K562 (cell line): ENCODE measurements around the gene LPAR5. TPM values are rescaled to one million over a fixed set of nuclear protein-coding genes. Genes with fewer than 3 reads are reported as not detected.

ENCODE experiments used
- ATAC-seq: fragments of 200-7000 bp; cut with Tn5 transposase; 3 replicates; pipeline ENCODE4 v1.9.1; 2020; ENCODE audit warnings: moderate library complexity
- BruUV-seq: library from RNA; stranded (reverse); fragments of 400-500 nt; replicated peaks from 2 replicates; lab custom pipeline; 2021; lab: Mats Ljungman, UMichigan
- CTCF ChIA-PET: fragments of 300-600 bp; formaldehyde crosslinking; extraction: SDS; loops from one replicate; lab custom pipeline; 2021; ENCODE audit warnings: low intra/inter-chr PET ratio; lab: Yijun Ruan, JAX
- POLR2A ChIA-PET: fragments of 300-600, 350-650 bp; sonication (Branson Sonifier 250); formaldehyde crosslinking; extraction: SDS; loops from one replicate; lab custom pipeline; 2021; ENCODE audit warnings: antibody characterized with exemption, inconsistent platforms; lab: Yijun Ruan, JAX
- DNase-seq, 4 experiments: peaks; one replicate each; pipeline versions ENCODE4 v3.0.0 to v3.0.0-alpha.2; 2011 to 2018; ENCODE audit warnings: low spot score in 3 of 4, mixed read lengths in 3 of 4; ENCODE audit errors: extremely low read depth in 1 of 4
- FAIRE-seq: peaks from 2 replicates; lab custom pipeline; 2011; peaks lifted over from hg19 to GRCh38; lab: Jason Lieb, UNC
- H2AFZ ChIP-seq: 2 replicates; pipeline ENCODE4 v1.6.0; 2011; ENCODE audit warnings: low read depth, low read length, control low read depth, inconsistent platforms
- H3K27ac ChIP-seq: fragments of 200-600 bp; 3 replicates; pipeline ENCODE4 v1.8.0; 2011; ENCODE audit warnings: low read depth, mild to moderate bottlenecking, control low read depth, inconsistent platforms, low read length, moderate library complexity, mixed read lengths; ENCODE audit errors: extremely low read depth
- H3K27me3 ChIP-seq, 2 experiments: fragments of 300-600 bp in 1 of 2; 2 replicates in 1 of 2; 3 replicates in 1 of 2; pipeline versions ENCODE4 v1.6.0 to v1.8.0; 2011; ENCODE audit warnings: inconsistent platforms in 2 of 2, low read length in 2 of 2, mild to moderate bottlenecking in 1 of 2, mixed read lengths in 1 of 2, moderate library complexity in 1 of 2; ENCODE audit not compliant: control insufficient read depth in 2 of 2, insufficient read depth in 2 of 2
- H3K36me3 ChIP-seq: fragments of 300-600 bp; 3 replicates; pipeline ENCODE4 v1.8.0; 2011; ENCODE audit warnings: mild to moderate bottlenecking, low read length, inconsistent platforms; ENCODE audit not compliant: control insufficient read depth, insufficient read depth
- H3K4me1 ChIP-seq, 2 experiments: fragments of 200-600 bp in 1 of 2; replicated peaks in 1 of 2; 2 replicates in 1 of 2; 3 replicates in 1 of 2; pipeline versions ENCODE4 v1.5.1 to v1.8.0; 2011; ENCODE audit warnings: inconsistent platforms in 2 of 2, low read length in 2 of 2, mild to moderate bottlenecking in 1 of 2, mixed read lengths in 1 of 2, moderate library complexity in 1 of 2; ENCODE audit not compliant: control insufficient read depth in 2 of 2, insufficient read depth in 2 of 2
- H3K4me2 ChIP-seq: 2 replicates; pipeline ENCODE4 v1.6.1; 2011; ENCODE audit warnings: low read length, control low read depth, inconsistent platforms, mixed read lengths; ENCODE audit not compliant: insufficient read depth
- H3K4me3 ChIP-seq: fragments of 200-600 bp; sonication (generic), shearing (Covaris generic); 2 replicates; pipeline ENCODE4 v1.5.1; 2016; ENCODE audit warnings: control low read depth, inconsistent platforms
- H3K79me2 ChIP-seq: fragments of 200-600 bp; 3 replicates; pipeline ENCODE4 v1.8.0; 2011; ENCODE audit warnings: low read length, inconsistent platforms; ENCODE audit not compliant: control insufficient read depth, insufficient read depth
- H3K9ac ChIP-seq, 2 experiments: 2 replicates each; pipeline versions ENCODE4 v1.6.0 to v1.6.1; 2011; ENCODE audit warnings: low read depth in 2 of 2, low read length in 2 of 2, control low read depth in 1 of 2, inconsistent platforms in 1 of 2, mild to moderate bottlenecking in 1 of 2, mixed read lengths in 1 of 2; ENCODE audit not compliant: insufficient read depth in 1 of 2
- H3K9me1 ChIP-seq: one replicate; pipeline ENCODE4 v1.6.0; 2011; ENCODE audit warnings: inconsistent platforms, mild to moderate bottlenecking, low read length, moderate library complexity; ENCODE audit not compliant: control insufficient read depth, insufficient read depth
- H3K9me3 ChIP-seq: replicated peaks from 2 replicates; pipeline ENCODE4 v1.5.1; 2011; ENCODE audit warnings: low read depth, low read length, inconsistent platforms; ENCODE audit not compliant: control insufficient read depth, insufficient read depth
- H4K20me1 ChIP-seq: replicated peaks from 2 replicates; pipeline ENCODE4 v1.6.1; 2011; ENCODE audit warnings: low read length, inconsistent platforms, mixed read lengths; ENCODE audit not compliant: control insufficient read depth, insufficient read depth
- CREBBP ChIP-seq: IDR thresholded peaks from one replicate; pipeline ENCODE4 v1.6.1; 2012; ENCODE audit warnings: low read depth, mild to moderate bottlenecking, control low read depth, inconsistent platforms, low read length
- KDM1A ChIP-seq, 2 experiments: fragments of 450-650 bp; IDR thresholded peaks; 2 replicates each; pipeline ENCODE4 v1.6.1; 2016; ENCODE audit warnings: mild to moderate bottlenecking in 2 of 2
- NR4A1 ChIP-seq, 2 experiments: fragments of 250-450 bp in 1 of 2; fragments of 450-650 bp in 1 of 2; sonication (Bioruptor Pico) in 1 of 2; IDR thresholded peaks; 2 replicates each; pipeline versions ENCODE4 v1.4.0 to v1.6.1; 2016 to 2020; ENCODE audit warnings: mild to moderate bottlenecking in 2 of 2, missing compliant biosample characterization in 1 of 2, missing genetic modification characterization in 1 of 2, moderate library complexity in 1 of 2
- PHF8 ChIP-seq: fragments of 200-600 bp; sonication (generic); IDR thresholded peaks from 2 replicates; pipeline ENCODE4 v1.6.1; 2012; ENCODE audit warnings: mixed run types, mild to moderate bottlenecking, inconsistent platforms, low read length, moderate library complexity, borderline replicate concordance
- POLR2G ChIP-seq: fragments of 200-400 bp; formaldehyde crosslinking; IDR thresholded peaks from 2 replicates; pipeline ENCODE4 v1.6.1; 2017; ENCODE audit warnings: low read depth, mild to moderate bottlenecking, antibody characterized with exemption, low read length, moderate library complexity
- RBBP5 ChIP-seq: fragments of 200-600 bp; sonication (generic); IDR thresholded peaks from 2 replicates; pipeline ENCODE4 v1.6.1; 2012; ENCODE audit warnings: borderline replicate concordance, mild to moderate bottlenecking, low read length, control low read depth, inconsistent platforms; ENCODE audit not compliant: insufficient read depth, poor library complexity, severe bottlenecking
- STAT5B ChIP-seq: fragments of 250-450 bp; sonication (Bioruptor Pico); IDR thresholded peaks from 2 replicates; pipeline ENCODE4 v1.8.0; 2021; ENCODE audit warnings: mild to moderate bottlenecking, inconsistent platforms
- ZC3H11A ChIP-seq: IDR thresholded peaks from 2 replicates; pipeline ENCODE4 v1.6.1; 2012; ENCODE audit warnings: low read depth, low read length, improper control_type of control experiment
- ZNF175 ChIP-seq: fragments of 200-800 bp; sonication (Bioruptor generic); IDR thresholded peaks from 2 replicates; pipeline ENCODE4 v1.6.1; 2016; ENCODE audit warnings: low read depth, mild to moderate bottlenecking, missing genetic modification characterization, missing compliant biosample characterization
- ZNF444 ChIP-seq: fragments of 250-450 bp; sonication (Bioruptor Pico); IDR thresholded peaks from 2 replicates; pipeline ENCODE4 v1.4.0; 2020; ENCODE audit warnings: mild to moderate bottlenecking, moderate library complexity
- ZNF699 ChIP-seq: fragments of 250-450 bp; sonication (Bioruptor Pico); IDR thresholded peaks from 2 replicates; pipeline ENCODE4 v1.8.0; 2021; ENCODE audit warnings: mild to moderate bottlenecking, moderate library complexity; ENCODE audit not compliant: insufficient replicate concordance
- ZNF766 ChIP-seq: fragments of 200-800 bp; sonication (Bioruptor generic); conservative IDR thresholded peaks from 2 replicates; pipeline ENCODE4 v1.6.1; 2016; ENCODE audit warnings: missing genetic modification characterization, missing compliant biosample characterization
- ZNF780A ChIP-seq: fragments of 250-450 bp; sonication (Bioruptor Pico); IDR thresholded peaks from 2 replicates; pipeline ENCODE4 v1.5.0; 2021; ENCODE audit warnings: mild to moderate bottlenecking
- WGBS: fragments of 100-300 bp; shearing (Covaris generic); methylation state at CpG from one replicate; pipeline ENCODE4 v1.1.6; 2016; ENCODE audit warnings: low coverage, mixed read lengths; ENCODE audit not compliant: insufficient coverage; ENCODE audit errors: missing lambda C conversion rate; 5-methylcytosine and 5-hydroxymethylcytosine counted together
- in situ Hi-C: fragments of 300-500 bp; cut with MboI; formaldehyde crosslinking; loops from 4 replicates; pipeline ENCODE4 v1.15.0; 2018; ENCODE audit warnings: inconsistent platforms, mixed read lengths
- intact Hi-C: fragments of 100-400 bp; cut with micrococcal nuclease; formaldehyde crosslinking; loops from 2 replicates; pipeline ENCODE4 v1.14.2; 2022
- polyA plus RNA-seq, 8 experiments: library from polyadenylated mRNA; depleted of rRNA in 4 of 8; stranded (reverse) in 5 of 8; unstranded in 3 of 8; fragments of >200 nt; fragmentation: Nextera tagmentation in 2 of 8; fragmentation: Illumina TruSeq in 1 of 8; extraction: Ambion mirVana in 2 of 8; extraction: Trizol in 1 of 8; gene quantifications; 2 replicates each; pipeline versions ENCODE4 v1.2.1 to v1.2.3, GENCODE V29; 2011 to 2014; ENCODE audit warnings: inconsistent platforms in 1 of 8, missing spikeins in 1 of 8
- total RNA-seq, 7 experiments: library from RNA; depleted of rRNA in 6 of 7; stranded (reverse); fragments of >200 nt in 6 of 7; fragmentation: Illumina TruSeq in 2 of 7; extraction: Trizol in 2 of 7; gene quantifications; 2 replicates each; pipeline versions ENCODE4 v1.2.1 to v1.2.3, GENCODE V29; 2011 to 2021; ENCODE audit warnings: low replicate concordance in 1 of 7
- TF ChIP-seq, protein P1 (sequence below): fragments of 450-650 bp; formaldehyde crosslinking; IDR thresholded peaks from 2 replicates; pipeline ENCODE4 v1.4.0; 2022; ENCODE audit warnings: missing genetic modification characterization
- TF ChIP-seq, protein P2 (sequence below): fragments of 150-350 bp; conservative IDR thresholded peaks from 2 replicates; pipeline ENCODE4 v1.6.1; 2014; ENCODE audit warnings: low read length
- TF ChIP-seq, protein P3 (sequence below): sonication (generic); formaldehyde crosslinking; IDR thresholded peaks from 2 replicates; pipeline ENCODE4 v1.8.1; 2023; ENCODE audit warnings: mild to moderate bottlenecking, missing genetic modification reagents

LPAR5 gene
- total and polyA plus RNA-seq, 9 of the 15 experiments (the other 6 are each of a cell fraction or from before 2014, with no cell fraction given), result 1.3 to 11.7 (median 3.6) TPM

DNA sequence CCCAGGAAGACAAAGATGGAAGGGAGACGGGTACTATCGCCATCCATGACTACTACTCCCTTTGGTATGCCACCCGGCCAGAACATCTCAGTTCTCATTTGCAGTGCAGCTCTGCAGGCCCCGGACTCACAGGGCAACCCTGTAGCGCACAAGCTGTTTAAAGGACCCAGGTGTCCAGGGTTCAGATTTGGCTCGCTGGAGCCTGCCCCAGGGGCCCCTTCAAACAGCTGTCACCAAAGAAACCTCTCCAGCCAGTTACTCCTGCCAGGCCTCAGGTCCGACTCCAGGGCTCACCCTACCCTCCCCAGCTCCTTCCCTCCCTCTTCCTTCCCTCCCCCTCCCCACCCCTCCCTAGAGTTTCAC is 23.1 kb downstream of the LPAR5 start:
- Histone ChIP-seq H2AFZ (peak overlapping the region; percentile 60), H3K27me3 (no peaks in the 10 kb centered on the region), H3K4me1 (peaks cover 36 to 54% of the 10 kb centered on the region in 2 experiments), H3K36me3 (no peaks in the 10 kb centered on the region), H3K79me2 (no peaks in the 10 kb centered on the region; the same call in 2 of the 3 replicates), H3K4me3 (peak overlapping the region; percentile 32; the same call in 1 of the 2 replicates), H3K9ac (peak overlapping the region; percentile 71 to 83; a peak in 3 of 4 replicates), H4K20me1 (no peaks in the 10 kb centered on the region), H3K9me1 (no peaks in the 10 kb centered on the region), H3K4me2 (peak overlapping the region; percentile 80), H3K27ac (peak overlapping the region; percentile 100), H3K9me3 (no peaks in the 10 kb centered on the region)
- ATAC-seq (no peak), DNase-seq (peak in 1 of 4 experiments; percentile 13), FAIRE-seq (no peak)
- intact Hi-C loops (loop anchor here (1.0 to 10.0 kb wide), 2 partner anchors 7 to 212 kb away; partner anchors contain the start of genes GPR162 and P3H3), in situ Hi-C loops (no loop called here)
- ChIA-PET CTCF (no interaction called here), POLR2A (interaction anchor here (0.6 to 1.7 kb wide), 5 partner anchors 9 to 259 kb away, joined by 3 to 4 read pairs (median 3); no protein-coding TSS in a partner anchor)
- BruUV-seq, result no TSS peak
- WGBS, result 15% methylated on average over 5 of the region's 7 CpGs
- TF ChIP-seq ZNF444 (CRISPR knock-in tag) (0 out of 2 replicates have a peak, but pooled peaks have one; percentile 68), ZC3H11A (no peak), CREBBP (no peak), ZNF766 (peak; percentile 96), ZNF780A (CRISPR knock-in tag) (no peak), RBBP5 (no peak), ZNF699 (CRISPR knock-in tag) (no peak), KDM1A (IDR thresholded peaks at IDR 0.05) (peak in 1 of 2 experiments; percentile 50; a peak in 1 of 4 replicates), NR4A1 (CRISPR knock-in tag; IDR thresholded peaks at IDR 0.05) (no peak), NR4A1 (tag; IDR thresholded peaks at IDR 0.05) (0 out of 2 replicates have a peak, but pooled peaks have one; percentile 10), ZNF175 (0 out of 2 replicates have a peak, but pooled peaks have one; percentile 32), STAT5B (CRISPR knock-in tag) (no peak), PHF8 (peak; percentile 13; the same call in 1 of the 2 replicates), POLR2G (0 out of 2 replicates have a peak, but pooled peaks have one; percentile 29)
- TF ChIP-seq, protein P1, sequence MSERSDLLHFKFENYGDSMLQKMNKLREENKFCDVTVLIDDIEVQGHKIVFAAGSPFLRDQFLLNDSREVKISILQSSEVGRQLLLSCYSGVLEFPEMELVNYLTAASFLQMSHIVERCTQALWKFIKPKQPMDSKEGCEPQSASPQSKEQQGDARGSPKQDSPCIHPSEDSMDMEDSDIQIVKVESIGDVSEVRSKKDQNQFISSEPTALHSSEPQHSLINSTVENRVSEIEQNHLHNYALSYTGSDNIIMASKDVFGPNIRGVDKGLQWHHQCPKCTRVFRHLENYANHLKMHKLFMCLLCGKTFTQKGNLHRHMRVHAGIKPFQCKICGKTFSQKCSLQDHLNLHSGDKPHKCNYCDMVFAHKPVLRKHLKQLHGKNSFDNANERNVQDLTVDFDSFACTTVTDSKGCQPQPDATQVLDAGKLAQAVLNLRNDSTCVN (CRISPR knock-in tag), result no peak
- TF ChIP-seq, protein P2, sequence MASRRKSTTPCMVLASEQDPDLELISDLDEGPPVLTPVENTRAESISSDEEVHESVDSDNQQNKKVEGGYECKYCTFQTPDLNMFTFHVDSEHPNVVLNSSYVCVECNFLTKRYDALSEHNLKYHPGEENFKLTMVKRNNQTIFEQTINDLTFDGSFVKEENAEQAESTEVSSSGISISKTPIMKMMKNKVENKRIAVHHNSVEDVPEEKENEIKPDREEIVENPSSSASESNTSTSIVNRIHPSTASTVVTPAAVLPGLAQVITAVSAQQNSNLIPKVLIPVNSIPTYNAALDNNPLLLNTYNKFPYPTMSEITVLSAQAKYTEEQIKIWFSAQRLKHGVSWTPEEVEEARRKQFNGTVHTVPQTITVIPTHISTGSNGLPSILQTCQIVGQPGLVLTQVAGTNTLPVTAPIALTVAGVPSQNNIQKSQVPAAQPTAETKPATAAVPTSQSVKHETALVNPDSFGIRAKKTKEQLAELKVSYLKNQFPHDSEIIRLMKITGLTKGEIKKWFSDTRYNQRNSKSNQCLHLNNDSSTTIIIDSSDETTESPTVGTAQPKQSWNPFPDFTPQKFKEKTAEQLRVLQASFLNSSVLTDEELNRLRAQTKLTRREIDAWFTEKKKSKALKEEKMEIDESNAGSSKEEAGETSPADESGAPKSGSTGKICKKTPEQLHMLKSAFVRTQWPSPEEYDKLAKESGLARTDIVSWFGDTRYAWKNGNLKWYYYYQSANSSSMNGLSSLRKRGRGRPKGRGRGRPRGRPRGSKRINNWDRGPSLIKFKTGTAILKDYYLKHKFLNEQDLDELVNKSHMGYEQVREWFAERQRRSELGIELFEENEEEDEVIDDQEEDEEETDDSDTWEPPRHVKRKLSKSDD, result no peak
- TF ChIP-seq, protein P3, sequence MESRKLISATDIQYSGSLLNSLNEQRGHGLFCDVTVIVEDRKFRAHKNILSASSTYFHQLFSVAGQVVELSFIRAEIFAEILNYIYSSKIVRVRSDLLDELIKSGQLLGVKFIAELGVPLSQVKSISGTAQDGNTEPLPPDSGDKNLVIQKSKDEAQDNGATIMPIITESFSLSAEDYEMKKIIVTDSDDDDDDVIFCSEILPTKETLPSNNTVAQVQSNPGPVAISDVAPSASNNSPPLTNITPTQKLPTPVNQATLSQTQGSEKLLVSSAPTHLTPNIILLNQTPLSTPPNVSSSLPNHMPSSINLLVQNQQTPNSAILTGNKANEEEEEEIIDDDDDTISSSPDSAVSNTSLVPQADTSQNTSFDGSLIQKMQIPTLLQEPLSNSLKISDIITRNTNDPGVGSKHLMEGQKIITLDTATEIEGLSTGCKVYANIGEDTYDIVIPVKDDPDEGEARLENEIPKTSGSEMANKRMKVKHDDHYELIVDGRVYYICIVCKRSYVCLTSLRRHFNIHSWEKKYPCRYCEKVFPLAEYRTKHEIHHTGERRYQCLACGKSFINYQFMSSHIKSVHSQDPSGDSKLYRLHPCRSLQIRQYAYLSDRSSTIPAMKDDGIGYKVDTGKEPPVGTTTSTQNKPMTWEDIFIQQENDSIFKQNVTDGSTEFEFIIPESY (CRISPR knock-in tag), result no peak
